EL (cell line): ENCODE results near the gene ADGRG7.
"Not testable (repeated sequence)": the region's sequence is repeated elsewhere in the genome, so short reads cannot be mapped to it uniquely, and the experiment has no call there.

Source experiments
- DNase-seq: peaks from one replicate; pipeline ENCODE4 v3.0.0-alpha.2; 2016

ADGRG7 gene, protein sequence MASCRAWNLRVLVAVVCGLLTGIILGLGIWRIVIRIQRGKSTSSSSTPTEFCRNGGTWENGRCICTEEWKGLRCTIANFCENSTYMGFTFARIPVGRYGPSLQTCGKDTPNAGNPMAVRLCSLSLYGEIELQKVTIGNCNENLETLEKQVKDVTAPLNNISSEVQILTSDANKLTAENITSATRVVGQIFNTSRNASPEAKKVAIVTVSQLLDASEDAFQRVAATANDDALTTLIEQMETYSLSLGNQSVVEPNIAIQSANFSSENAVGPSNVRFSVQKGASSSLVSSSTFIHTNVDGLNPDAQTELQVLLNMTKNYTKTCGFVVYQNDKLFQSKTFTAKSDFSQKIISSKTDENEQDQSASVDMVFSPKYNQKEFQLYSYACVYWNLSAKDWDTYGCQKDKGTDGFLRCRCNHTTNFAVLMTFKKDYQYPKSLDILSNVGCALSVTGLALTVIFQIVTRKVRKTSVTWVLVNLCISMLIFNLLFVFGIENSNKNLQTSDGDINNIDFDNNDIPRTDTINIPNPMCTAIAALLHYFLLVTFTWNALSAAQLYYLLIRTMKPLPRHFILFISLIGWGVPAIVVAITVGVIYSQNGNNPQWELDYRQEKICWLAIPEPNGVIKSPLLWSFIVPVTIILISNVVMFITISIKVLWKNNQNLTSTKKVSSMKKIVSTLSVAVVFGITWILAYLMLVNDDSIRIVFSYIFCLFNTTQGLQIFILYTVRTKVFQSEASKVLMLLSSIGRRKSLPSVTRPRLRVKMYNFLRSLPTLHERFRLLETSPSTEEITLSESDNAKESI

DNA sequence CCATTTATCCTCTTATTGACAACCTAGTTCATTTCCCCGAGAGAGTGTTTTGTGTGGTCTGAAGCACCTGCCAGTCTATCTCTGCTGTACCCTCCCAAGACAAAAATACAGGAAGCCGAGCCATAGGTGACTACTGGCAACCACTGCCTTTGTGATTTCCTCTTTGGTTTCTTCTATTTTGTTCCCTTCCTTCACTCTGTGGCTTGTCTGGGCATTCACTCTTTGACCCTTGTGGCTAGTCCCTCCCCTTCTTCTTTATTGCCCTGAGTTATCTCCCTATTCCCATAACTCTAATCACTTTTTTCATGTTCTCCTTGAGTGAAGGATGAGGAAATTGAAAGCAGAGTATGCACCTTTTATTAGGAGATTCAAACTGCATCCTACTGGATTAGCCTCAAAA is at the start of gene ADGRG7:
ADGRG7 (plus strand) TSS at position 297 of the 400 bp plus-strand sequence. CDS start 256 bp downstream, outside the sequence.
- no peak for DNase-seq

DNA sequence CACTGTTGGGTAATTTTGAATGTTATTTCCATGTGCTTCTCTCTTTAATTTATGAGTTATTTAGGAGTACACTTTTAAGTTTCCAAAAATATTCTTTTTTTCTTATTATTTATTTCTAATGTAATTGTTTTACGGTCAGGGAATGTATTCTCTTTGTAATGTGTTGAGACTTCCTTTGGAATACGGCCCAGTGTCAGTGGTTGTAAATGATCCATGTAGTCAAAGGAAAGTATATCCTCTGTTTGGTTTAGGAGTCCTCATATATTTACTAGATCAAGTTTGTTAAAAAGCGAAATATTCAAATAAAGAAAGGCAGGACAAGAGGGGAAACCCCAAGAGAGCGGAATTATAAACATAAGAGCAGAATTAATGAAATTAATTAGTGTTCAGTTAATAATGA is 49.0 kb upstream of the ADGRG7 start:
- no peak for DNase-seq

DNA sequence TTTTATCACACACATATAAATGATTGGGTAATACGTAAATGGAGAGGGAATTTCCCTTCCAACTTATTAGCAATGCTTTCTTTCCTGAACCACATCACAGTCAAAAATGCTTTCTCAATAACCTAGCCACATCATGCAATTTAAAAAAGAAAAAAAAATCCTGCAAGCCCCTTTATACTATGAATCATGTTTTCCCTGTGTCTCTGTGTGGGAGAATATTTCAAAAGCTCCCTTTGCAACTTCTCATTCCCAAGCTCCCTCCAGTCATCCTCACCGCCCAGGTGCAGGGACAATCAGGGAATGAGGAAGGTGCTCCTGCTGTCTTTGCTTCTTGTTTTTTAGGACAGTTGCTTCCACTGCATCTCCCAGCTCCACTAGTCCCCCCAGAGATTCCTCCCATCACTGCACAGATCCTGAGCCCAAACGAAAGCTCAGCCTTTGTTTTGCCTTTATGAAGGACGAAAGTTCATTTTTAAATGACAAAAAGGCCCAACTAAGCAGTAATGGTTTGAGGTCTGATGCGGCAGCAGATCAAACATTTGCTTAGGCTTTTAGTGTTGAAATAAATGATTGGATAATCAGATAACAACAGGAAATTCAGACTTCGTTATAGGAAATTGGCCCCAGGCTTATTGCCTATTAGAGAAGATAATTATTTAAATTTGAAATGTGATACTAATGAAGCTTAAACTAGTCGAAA is 47.8 kb upstream of the ADGRG7 start:
- DNase-seq = peak; percentile 27

DNA sequence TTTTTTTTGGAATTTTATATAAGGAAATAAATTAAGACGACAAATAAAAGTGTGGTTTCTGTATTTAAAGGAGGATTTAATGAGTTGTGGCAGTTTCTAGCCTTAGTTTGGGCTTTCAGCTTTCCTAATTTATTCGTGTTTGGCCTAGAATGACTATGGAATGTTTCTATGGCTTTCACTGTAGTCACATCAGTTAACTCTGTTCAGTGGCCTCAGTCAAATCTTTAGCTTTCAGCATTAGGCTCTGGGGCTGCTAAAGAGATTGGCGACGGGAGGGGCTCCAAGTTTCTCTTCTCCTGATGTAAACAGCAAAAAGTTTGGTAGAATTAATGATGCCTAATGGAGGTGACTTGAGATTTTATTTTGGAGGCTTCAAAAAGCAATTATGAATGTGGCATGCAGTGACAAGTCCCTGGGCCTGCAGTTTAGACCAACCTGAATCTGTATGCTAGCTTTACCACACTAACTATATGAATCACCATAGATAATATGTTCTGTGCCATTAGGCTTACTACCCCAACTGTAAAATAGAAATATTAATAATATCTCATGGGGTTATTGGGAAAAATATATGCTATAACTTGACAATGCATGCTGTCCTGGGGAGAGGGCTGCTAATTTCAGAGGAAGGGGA is 47.1 kb upstream of the ADGRG7 start:
- no peak for DNase-seq

DNA sequence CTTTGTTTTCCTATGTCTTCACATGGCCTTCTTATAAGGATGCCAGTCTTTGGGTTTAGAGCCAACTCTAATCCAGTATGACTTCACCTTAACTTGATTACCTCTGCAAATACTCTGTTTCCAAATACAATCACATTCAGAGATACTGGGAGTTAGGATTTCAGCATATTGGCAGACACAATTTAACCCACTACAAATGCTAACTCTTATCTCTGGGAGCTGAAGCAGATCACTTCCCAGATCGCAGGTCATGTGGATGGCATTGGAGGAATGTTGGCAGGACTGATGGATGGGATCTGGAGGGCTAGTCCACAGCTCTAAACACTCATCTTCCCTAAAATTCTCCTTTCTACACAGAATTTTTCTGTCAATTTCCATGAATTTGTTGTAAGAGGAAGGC is 46.2 kb upstream of the ADGRG7 start:
- no peak for DNase-seq

DNA sequence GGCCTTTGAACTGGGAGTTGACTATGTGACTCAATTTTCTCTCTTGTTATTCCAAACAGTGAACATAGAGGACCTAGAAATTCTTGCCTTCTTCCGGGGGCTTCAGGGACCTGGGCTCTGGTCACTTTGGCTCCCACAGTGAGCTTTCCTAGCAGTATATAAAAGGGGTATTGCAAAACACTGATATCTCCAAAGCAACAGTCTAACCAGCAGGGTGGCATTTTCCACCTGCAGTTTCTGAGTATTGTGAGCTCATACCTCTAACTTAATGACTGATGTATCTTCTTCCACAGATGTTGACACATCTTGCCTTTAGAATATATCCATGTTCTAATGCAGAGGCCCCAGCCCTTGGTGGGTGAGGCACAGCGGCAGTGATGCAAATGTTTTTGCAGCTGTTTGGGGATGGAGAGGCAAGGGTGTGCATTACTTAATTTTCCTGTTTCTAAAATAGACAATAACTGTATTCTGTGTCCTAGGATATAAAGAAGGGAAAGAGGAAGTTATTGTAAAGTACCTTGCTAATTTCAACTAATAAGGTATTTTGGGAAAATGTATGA is 45.7 kb upstream of the ADGRG7 start:
- DNase-seq = no peak

DNA sequence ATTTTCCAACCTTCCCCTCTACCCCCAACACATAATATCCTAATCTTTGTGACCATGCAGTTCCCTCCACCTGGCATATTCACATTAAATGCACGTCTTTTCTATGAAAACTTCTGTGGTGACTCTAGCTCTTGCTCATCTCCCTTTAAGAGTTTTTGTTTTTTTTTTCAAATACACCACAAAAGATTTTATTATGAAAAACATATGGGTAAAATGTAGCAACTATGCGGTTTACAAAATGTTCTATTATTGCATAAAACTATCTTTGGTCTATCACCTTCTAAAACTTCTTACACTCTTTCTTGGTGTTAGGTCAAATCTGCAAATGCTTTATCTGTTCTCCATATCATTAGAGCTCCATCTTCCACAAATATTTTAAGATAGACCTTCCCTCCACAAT is 38.6 kb upstream of the ADGRG7 start:
- no peak for DNase-seq

DNA sequence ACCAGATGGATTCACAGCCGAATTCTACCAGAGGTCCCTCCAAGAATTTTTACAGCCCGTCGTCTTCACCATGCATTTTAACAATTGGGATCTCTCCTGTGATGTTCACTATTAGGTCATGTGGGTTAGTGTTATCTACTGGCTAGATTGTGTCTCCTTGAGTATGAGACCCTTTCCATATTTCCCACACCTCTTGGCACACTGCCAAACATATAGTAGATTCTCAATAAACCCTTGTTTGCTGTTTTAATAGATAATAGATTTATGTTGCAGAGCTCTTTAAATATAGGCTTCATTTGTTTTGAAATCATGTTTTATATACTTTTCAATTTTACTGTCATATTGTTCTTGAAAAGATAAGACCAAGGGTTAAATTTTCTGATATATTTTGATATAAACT is 34.9 kb upstream of the ADGRG7 start:
- DNase-seq = no peak

DNA sequence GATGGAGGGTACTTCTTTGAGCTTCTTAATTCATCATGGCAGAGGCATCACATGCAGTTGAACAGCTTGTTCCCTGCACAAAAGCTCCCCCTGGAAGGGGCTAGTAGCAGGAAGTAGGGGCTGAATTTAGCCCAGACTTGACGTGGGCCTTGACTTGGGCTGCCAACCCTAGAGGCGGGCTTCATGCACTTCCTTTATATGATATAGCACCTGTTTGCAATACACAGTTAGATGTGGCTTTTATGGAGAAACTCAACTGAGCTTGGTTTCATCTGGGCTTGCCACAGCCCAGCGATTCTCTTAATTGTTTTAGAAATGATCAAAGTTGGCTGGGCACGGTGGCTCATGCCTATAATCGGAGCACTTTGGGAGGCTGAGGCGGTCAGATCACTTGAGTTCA is 33.7 kb upstream of the ADGRG7 start:
- no peak for DNase-seq

DNA sequence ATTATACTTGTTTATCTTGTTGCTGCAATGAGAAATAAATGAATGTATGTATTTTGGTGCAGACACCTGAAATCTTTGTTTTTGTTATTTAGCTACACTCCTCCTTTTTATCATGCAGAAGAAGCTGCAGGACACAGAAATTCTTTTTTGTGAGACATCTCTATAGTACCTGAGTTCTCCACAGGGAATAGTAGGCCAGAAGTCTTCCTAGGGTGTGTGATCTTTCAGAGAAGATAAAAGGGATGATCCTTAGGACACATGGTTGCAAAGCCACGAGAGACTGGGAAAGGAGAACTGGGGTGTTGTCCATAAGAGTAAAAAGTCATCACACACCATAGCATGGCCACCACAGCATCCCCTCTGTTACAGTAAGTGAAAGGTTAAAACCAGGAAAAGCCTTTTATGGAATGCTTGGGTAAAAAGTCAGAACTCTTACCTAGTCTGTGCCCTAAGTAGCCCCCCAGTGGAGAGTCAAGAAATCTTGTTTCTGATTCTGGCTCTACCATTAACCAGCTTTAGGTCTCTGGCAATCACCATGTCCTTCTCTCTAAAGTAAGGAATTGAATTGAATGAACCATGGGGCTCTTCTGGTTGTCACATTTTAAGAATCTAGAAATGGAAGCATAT is 31.9 kb upstream of the ADGRG7 start:
- no peak for DNase-seq

DNA sequence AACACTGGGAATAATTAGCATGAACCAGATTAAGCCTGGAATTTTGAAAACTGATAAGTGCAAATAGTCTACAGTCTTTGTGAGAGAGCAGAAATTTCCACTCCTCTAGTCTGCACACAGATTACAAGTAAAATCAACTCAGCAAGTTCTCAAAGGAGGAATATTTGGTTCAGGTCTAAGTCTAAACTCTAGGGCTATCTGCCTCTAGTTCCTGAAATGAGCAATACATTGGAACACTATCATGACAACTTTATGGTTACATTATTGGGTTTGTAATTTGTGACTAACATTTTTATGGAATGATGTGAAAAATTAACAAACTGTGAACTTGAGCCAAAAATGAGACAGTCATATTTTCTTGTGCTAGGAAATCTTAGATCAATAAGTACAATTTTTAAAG is 30.8 kb upstream of the ADGRG7 start:
- no peak for DNase-seq

DNA sequence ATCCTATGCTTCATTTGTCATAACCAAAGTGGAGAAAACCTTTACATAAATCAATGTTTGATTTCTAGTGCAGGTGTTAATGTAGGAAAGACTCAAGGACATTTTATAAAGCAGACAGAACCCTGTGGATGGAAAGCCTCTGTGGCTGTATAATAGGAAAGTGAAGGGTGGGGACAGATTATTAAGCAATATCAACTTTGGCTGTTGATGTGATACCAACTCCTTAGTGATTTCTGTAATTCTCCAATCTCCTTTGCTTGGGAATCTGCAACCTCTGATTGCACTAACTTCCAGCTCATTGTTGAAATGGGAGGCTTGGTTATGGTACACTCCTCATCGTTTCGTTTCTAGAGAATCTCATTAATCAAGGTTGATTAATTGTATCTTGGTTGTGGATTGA is 29.3 kb upstream of the ADGRG7 start:
- no peak for DNase-seq

DNA sequence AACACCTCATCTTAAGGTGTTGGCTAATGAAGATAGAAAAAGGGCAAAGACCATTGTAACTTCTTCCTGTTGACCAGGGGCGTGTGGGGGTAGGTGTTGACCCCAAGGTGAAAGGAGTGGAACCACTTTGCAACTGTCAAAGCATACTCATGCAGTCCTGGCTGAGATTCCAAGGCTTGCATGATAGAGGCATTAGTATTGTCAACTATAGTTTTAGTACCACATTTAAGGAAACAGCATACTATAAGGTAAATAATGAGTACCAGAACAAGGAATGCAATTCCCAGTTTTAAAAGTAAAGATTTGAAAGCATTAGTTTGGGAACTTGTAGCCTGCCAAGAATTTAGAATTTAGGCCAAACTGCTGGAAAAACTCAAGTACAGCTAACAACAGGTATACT is 27.8 kb upstream of the ADGRG7 start:
- no peak for DNase-seq

DNA sequence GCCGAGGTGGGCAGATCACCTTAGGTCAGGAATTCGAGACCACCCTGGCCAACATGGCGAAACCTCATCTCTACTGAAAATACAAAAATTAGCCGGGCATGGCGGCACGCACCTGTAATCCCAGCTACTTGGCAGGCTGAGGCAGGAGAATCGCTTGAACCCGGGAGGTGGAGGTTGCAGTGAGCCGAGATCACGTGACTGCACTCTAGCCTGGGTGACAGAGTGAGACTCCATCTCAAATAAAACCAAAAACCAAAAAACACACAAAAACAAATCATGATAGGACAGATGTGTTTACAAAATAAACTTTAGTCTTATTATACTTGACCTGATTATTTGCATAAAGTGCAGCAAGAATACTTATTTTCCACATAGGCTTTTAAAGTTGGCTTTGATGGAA is 27.2 kb upstream of the ADGRG7 start:
- not testable (repeated sequence) for DNase-seq

DNA sequence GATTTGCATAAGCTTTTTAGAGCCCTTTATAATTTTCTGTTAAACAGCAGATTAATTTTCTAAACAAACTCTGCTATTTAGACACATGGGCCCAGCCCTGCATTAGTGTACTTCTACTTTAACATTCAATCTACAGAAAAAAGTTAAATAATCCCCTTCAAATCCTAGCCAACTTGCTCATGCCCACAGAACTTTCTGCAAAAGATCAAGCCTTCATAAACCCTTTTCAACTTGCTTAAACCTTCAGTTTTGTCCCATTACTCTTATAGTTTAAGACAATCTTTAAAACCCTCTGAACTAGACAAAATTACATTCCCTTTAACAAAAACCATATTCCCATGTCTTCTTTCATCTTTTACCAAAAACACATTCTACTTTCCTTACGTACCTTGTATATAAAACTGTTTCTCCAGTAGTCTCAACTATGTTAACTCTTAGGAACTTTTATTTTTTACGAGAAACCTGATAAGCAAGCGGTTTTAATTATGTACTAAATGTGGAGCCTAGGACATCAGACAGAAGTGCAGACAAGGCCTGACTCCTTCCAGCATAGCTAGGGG is 25.2 kb upstream of the ADGRG7 start:
- DNase-seq = no peak

DNA sequence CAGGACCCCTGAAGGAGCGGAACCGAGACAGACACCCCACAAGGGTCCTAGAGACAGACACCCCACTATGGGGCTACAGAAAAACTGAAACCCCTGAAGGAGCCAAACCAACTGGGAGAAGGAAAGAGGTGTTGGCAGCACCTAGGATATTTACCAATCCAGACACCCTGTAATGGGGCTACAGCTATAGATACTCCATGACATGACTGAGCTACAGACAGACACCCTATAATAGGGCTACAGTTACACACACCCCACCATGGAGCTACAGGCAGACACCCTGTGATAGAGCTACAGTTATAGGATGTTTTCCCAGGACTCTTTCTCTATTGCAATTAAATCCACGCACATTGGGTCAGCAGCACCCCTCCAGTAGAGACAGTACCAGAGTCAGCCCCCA is 22.6 kb upstream of the ADGRG7 start:
- no peak for DNase-seq

DNA sequence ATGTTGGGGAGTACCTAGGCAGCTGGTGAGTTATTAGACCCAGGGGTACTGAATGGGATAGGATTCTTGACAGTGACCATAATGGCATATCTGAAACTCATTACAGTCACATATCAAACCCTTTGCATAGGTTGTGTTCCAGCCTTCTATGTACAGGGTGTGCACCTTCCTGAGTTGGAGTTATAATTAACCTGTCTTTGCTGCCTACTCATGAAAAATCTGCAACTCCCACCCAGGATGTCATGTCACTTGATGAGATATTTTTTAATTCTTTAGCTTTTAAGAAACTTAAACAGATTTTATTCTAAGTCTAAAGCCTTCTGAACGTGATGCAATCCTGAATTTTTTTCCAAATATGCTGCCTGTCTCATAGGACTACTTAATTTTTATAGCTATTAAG is 21.1 kb upstream of the ADGRG7 start:
- DNase-seq = no peak

DNA sequence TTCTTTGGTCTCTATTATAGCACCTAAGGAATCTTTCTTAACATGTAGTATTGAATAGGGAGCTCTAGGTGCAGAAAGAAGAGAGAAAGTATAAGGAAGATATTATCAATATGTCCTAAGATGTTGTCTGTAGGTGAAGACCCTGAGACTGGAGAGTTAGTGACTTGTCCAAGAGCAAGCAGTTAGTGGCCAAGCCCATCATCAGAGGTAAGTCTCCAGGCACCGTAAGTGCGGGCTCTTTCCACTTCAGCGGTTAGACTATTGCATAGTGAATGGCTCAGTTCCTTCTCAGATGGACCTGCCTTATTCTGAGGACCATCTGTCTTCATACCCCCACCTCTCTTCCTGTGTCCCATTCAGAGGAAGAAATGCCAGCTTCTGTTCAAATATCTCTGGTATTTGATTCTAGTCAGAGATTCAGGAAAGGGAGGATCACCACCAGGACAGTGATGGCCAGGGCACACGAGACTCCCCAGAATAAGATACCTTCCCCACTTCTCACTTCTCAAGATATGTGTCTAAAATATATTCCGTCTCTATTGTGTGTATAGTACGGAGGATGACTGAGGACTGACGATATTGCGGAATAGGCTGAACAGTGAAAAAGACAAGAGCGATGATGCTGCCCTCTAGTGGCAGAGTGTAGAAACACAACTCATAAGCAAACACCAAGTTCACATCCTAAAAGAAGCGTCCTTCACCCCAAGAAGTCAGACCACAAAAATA is 19.1 kb upstream of the ADGRG7 start:
- peak; percentile 75 for DNase-seq

DNA sequence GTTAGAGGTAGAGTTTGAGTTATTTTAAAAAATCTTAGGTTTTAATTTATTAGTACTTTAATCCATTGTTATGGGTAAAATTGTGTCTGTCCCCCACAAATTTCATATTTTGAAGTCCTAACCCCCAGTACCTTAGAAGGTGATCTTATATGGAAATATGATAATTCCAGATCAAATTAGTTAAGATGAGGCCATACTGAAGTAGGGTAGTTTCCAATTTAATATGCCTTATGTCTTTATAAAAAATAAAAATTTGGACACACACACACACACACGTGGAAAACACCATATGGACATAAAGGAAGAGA is 18.6 kb upstream of the ADGRG7 start:
- no peak for DNase-seq

DNA sequence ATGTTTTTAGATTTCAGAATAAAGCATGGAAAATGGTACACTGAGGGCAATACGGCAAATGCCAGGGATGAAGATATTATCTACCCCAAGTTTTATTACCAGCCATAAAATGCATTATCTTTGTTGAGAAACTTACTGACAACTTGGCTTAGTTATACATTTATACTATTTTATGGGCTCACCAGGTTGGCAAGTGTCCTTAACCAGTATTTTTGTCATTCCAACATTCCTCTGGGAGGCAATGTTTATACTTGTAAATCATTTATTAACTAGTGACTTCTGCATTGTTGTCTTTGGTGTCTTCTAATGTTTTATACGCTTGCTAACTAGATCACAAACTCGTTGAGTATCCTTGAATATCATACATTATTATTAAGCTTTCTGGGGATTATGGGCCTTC is 18.0 kb upstream of the ADGRG7 start:
- no peak for DNase-seq
